Body of pancreas (tissue), 4 donors: Measurements from ENCODE around the gene CRYBB1.

Experiments
- CTCF ChIP-seq, 7 experiments: fragments of 450-650 bp in 4 of 7; fragments of 200-600 bp in 3 of 7; sonication (generic) in 3 of 7; IDR thresholded peaks; one replicate each; pipeline ENCODE4 v1.5.1; 2016 to 2019; ENCODE audit warnings: antibody characterized with exemption in 7 of 7
- POLR2A ChIP-seq, 3 donors: fragments of 450-650 bp; IDR thresholded peaks; one replicate each; pipeline ENCODE4 v1.6.1; 2016; ENCODE audit warnings: antibody characterized with exemption in 3 of 3, mild to moderate bottlenecking in 2 of 3

DNA sequence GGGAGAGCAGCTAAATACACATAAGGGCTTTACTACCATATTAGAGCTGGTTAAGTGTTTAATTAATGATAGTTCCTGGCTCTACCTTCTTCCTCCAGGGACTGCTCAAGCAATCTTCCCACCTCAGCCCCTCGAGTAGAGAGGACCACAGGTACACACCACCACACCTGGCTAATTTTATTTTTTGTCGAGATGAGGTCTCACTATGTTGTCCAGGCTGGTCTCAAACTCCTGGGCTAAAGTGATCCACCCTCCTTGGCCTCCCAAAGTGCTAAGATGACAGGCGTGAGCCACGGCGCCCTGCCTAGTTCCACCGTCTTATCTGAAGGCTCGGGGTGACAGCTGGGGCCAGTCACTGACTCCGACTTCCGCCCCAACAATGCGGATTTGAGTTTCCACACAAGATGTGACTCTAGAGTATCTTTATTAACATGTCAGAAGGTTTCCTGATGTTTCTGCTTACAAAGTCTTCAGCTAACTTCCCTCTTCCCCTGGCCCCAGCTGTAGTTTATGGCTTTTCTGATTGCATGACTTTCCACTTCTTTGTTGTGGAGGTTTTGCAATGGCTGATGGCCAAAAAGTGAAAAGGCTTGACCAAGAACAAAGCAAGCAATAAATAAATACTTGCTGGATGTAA is 44.7 kb downstream of the CRYBB1 start:
- TF ChIP-seq CTCF (IDR thresholded peaks at IDR 0.05) (no peak), POLR2A (IDR thresholded peaks at IDR 0.05) (no peak)
